Keratinocyte (primary cell): ENCODE data around the gene LEUTX. TPM values are rescaled to one million over a fixed set of nuclear protein-coding genes. Genes with fewer than 3 reads are reported as not detected.

Experiments
- DNase-seq: peaks from one replicate; pipeline ENCODE4 v3.0.0-alpha.2; 2011; ENCODE audit warnings: low read depth, missing footprints, low spot score
- FAIRE-seq: peaks from 2 replicates; lab custom pipeline; 2011; peaks lifted over from hg19 to GRCh38; lab: Jason Lieb, UNC
- H2AFZ ChIP-seq: 2 replicates; pipeline ENCODE4 v1.6.0; 2012; ENCODE audit warnings: low read length, control low read depth, inconsistent platforms; ENCODE audit not compliant: control insufficient read depth
- H3K27ac ChIP-seq: 2 replicates; pipeline ENCODE4 v1.5.1; 2011; ENCODE audit warnings: low read length; ENCODE audit not compliant: control insufficient read depth, insufficient read depth
- H3K27me3 ChIP-seq: 3 replicates; pipeline ENCODE4 v1.6.0; 2011; ENCODE audit warnings: low read length; ENCODE audit not compliant: control insufficient read depth, insufficient read depth; ENCODE audit errors: extremely low read depth
- H3K36me3 ChIP-seq, 2 experiments: 2 replicates in 1 of 2; 3 replicates in 1 of 2; pipeline ENCODE4 v1.5.1; 2011; ENCODE audit warnings: low read length in 2 of 2, mild to moderate bottlenecking in 1 of 2; ENCODE audit not compliant: control insufficient read depth in 2 of 2, insufficient read depth in 2 of 2; ENCODE audit errors: extremely low read depth in 1 of 2
- H3K4me1 ChIP-seq: 3 replicates; pipeline ENCODE4 v1.5.1; 2011; ENCODE audit warnings: low read length; ENCODE audit not compliant: control insufficient read depth, insufficient read depth; ENCODE audit errors: extremely low read depth
- H3K4me2 ChIP-seq: 3 replicates; pipeline ENCODE4 v1.6.0; 2011; ENCODE audit warnings: low read depth, low read length; ENCODE audit not compliant: control insufficient read depth, insufficient read depth; ENCODE audit errors: extremely low read depth
- H3K4me3 ChIP-seq, 3 experiments: fragments of 200-600 bp in 1 of 3; sonication (generic) in 1 of 3; 2 replicates in 2 of 3; 3 replicates in 1 of 3; pipeline ENCODE4 v1.5.1; 2011 to 2016; ENCODE audit warnings: low read length in 3 of 3, mild to moderate bottlenecking in 3 of 3, control low read depth in 2 of 3, inconsistent platforms in 1 of 3, low read depth in 1 of 3, mixed read lengths in 1 of 3, mixed run types in 1 of 3, moderate library complexity in 1 of 3; ENCODE audit not compliant: control insufficient read depth in 2 of 3, insufficient read depth in 2 of 3; ENCODE audit errors: extremely low read depth in 1 of 3
- H3K79me2 ChIP-seq: 2 replicates; pipeline ENCODE4 v1.6.0; 2012; ENCODE audit warnings: low read length; ENCODE audit not compliant: control insufficient read depth, insufficient read depth
- H3K9ac ChIP-seq: 3 replicates; pipeline ENCODE4 v1.6.0; 2011; ENCODE audit warnings: low read length; ENCODE audit not compliant: control insufficient read depth, insufficient read depth; ENCODE audit errors: extremely low read depth
- H3K9me1 ChIP-seq: 3 replicates; pipeline ENCODE4 v1.6.0; 2011; ENCODE audit warnings: low read length; ENCODE audit not compliant: control insufficient read depth, insufficient read depth; ENCODE audit errors: extremely low read depth
- H3K9me3 ChIP-seq: 2 replicates; pipeline ENCODE4 v1.5.1; 2012; ENCODE audit warnings: low read depth, low read length; ENCODE audit not compliant: control insufficient read depth
- H4K20me1 ChIP-seq: 3 replicates; pipeline ENCODE4 v1.6.0; 2011; ENCODE audit warnings: low read length; ENCODE audit not compliant: control insufficient read depth, insufficient read depth; ENCODE audit errors: extremely low read depth
- CTCF ChIP-seq, 3 experiments: IDR thresholded peaks in 1 of 3; conservative IDR thresholded peaks in 1 of 3; optimal IDR thresholded peaks in 1 of 3; 2 replicates in 2 of 3; 3 replicates in 1 of 3; pipeline versions ENCODE3 to v1.5.1; 2011; ENCODE audit warnings: low read length in 3 of 3, mild to moderate bottlenecking in 3 of 3, moderate library complexity in 2 of 3, control low read depth in 1 of 3, inconsistent platforms in 1 of 3; ENCODE audit not compliant: insufficient read depth in 2 of 3; ENCODE audit errors: extremely low read depth in 1 of 3
- EZH2 ChIP-seq: IDR thresholded peaks from one replicate; pipeline ENCODE4 v1.6.1; 2012; ENCODE audit warnings: inconsistent platforms, mild to moderate bottlenecking, low read length, moderate library complexity
- dilution Hi-C: fragments of 300-500 bp; cut with MboI; formaldehyde crosslinking; loops from one replicate; pipeline ENCODE4 v1.7.0; 2020; ENCODE audit warnings: low sequenced_read_pairs; ENCODE audit not compliant: extremely low pct_ligation_motif_present
- polyA plus RNA-seq, 5 experiments: library from polyadenylated mRNA; depleted of rRNA in 3 of 5; stranded (reverse) in 3 of 5; stranded (forward) in 1 of 5; unstranded in 1 of 5; fragments of >200 nt; gene quantifications; 1 replicate in 1 of 5; 2 replicates in 3 of 5; 3 replicates in 1 of 5; pipeline versions ENCODE4 v1.2.1 to v1.2.3, GENCODE V29; 2011 to 2012; ENCODE audit warnings: missing spikeins in 2 of 5, low read depth in 1 of 5, low replicate concordance in 1 of 5

The LEUTX gene
- polyA plus RNA-seq, 1 donor (not counting 4 experiments of a cell fraction or from before 2014, with no cell fraction given), result not detected

GRCh38 chr19:39768786-39769185, 9.9 kb upstream of the LEUTX start:
- no peak for DNase-seq
- Histone ChIP-seq H3K9me3 (no peaks in the 10 kb centered on the region), H2AFZ (no peak overlapping the region), H3K79me2 (no peaks in the 10 kb centered on the region), H3K27ac (no peak overlapping the region), H3K4me1 (no peaks in the 10 kb centered on the region), H3K4me2 (no peak overlapping the region), H3K9ac (no peak overlapping the region), H4K20me1 (no peaks in the 10 kb centered on the region), H3K27me3 (no peaks in the 10 kb centered on the region), H3K4me3 (no peak overlapping the region), H3K36me3 (no peaks in the 10 kb centered on the region), H3K9me1 (no peaks in the 10 kb centered on the region)
- dilution Hi-C loops, result no loop called here
- no peak for FAIRE-seq
- TF ChIP-seq EZH2 (no peak), CTCF (optimal IDR thresholded peaks at IDR 0.05 in 1 of 3, IDR thresholded peaks at IDR 0.05 in 1 of 3, conservative IDR thresholded peaks at IDR 0.05 in 1 of 3; ENCODE audit: extremely low read depth in 1 of 3, insufficient read depth in 2 of 3, low read length in 3 of 3) (no peak)

GRCh38 chr19:39780894-39781293, 2.2 kb downstream of the LEUTX start:
- H3K9ac ChIP-seq, result no peak overlapping the region
- no peak for TF ChIP-seq EZH2
- TF ChIP-seq CTCF (optimal IDR thresholded peaks at IDR 0.05 in 1 of 3, IDR thresholded peaks at IDR 0.05 in 1 of 3, conservative IDR thresholded peaks at IDR 0.05 in 1 of 3; ENCODE audit: extremely low read depth in 1 of 3, insufficient read depth in 2 of 3, low read length in 3 of 3), result no peak
- H2AFZ ChIP-seq, result no peak overlapping the region
- H3K4me1 ChIP-seq, result no peaks in the 10 kb centered on the region
- H3K4me2 ChIP-seq, result no peak overlapping the region
- dilution Hi-C loops, result no loop called here
- H4K20me1 ChIP-seq, result no peaks in the 10 kb centered on the region
- no peak overlapping the region for H3K4me3 ChIP-seq
- no peaks in the 10 kb centered on the region for H3K9me3 ChIP-seq
- H3K27ac ChIP-seq, result no peak overlapping the region
- DNase-seq, result no peak
- no peaks in the 10 kb centered on the region for H3K27me3 ChIP-seq
- no peaks in the 10 kb centered on the region for H3K9me1 ChIP-seq
- H3K79me2 ChIP-seq, result no peaks in the 10 kb centered on the region
- no peak for FAIRE-seq
- H3K36me3 ChIP-seq, result no peaks in the 10 kb centered on the region
